ENCODE results near the gene RIMS1. TPM values are rescaled to one million over a fixed set of nuclear protein-coding genes. Genes with fewer than 3 reads are reported as not detected.

The RIMS1 gene
- total and polyA plus RNA-seq, 9 of the 15 experiments (the other 6 are each of a cell fraction or from before 2014, with no cell fraction given), result not detected

DNA sequence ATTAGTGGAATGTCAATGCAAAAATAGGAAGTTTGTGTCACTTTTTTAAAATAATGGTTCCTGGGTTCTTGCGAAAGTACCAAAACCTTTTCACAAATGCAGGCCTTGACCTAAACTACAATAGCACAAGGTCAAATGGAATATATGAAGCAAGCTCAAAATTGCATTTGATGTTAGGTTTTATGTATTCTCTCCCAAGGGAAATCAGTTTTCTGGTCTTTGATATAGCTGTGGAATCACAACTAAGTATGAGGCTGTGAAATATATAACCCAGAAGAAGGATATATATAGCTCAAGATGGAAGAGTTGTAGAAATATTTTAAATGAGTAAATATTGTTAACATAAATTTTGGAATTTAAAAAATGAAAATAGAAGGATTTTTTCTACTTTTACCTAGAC lies 327.3 kb downstream of the RIMS1 start:
- no peak overlapping the region for H2AFZ ChIP-seq (ENCODE audit: low read depth, low read length)
- FAIRE-seq (no peak), ATAC-seq (no peak), DNase-seq (ENCODE audit: extremely low read depth in 1 of 4, low spot score in 3 of 4) (no peak)
- in situ Hi-C loops (cut with MboI) (no loop called here), intact Hi-C loops (cut with micrococcal nuclease) (no loop called here)
- no peaks in the 10 kb centered on the region for H3K27me3 ChIP-seq (ENCODE audit: control insufficient read depth in 2 of 2, insufficient read depth in 2 of 2, low read length in 2 of 2)
- TF ChIP-seq E2F8 (IDR thresholded peaks at IDR 0.05; ENCODE audit: low read depth, partially characterized antibody), result no peak
- no peak for TF ChIP-seq MAFK (IDR thresholded peaks at IDR 0.05; ENCODE audit: low read length)
- TF ChIP-seq MCM7 (IDR thresholded peaks at IDR 0.05), result no peak
- no peak for TF ChIP-seq ZNF12 (CRISPR knock-in tag; IDR thresholded peaks at IDR 0.05)
- no peak for TF ChIP-seq ZNF175 (CRISPR knock-in tag; IDR thresholded peaks at IDR 0.05; ENCODE audit: low read depth)
- TF ChIP-seq ZFPM2 (CRISPR knock-in tag; IDR thresholded peaks at IDR 0.05), result no peak
- TF ChIP-seq, protein P1, sequence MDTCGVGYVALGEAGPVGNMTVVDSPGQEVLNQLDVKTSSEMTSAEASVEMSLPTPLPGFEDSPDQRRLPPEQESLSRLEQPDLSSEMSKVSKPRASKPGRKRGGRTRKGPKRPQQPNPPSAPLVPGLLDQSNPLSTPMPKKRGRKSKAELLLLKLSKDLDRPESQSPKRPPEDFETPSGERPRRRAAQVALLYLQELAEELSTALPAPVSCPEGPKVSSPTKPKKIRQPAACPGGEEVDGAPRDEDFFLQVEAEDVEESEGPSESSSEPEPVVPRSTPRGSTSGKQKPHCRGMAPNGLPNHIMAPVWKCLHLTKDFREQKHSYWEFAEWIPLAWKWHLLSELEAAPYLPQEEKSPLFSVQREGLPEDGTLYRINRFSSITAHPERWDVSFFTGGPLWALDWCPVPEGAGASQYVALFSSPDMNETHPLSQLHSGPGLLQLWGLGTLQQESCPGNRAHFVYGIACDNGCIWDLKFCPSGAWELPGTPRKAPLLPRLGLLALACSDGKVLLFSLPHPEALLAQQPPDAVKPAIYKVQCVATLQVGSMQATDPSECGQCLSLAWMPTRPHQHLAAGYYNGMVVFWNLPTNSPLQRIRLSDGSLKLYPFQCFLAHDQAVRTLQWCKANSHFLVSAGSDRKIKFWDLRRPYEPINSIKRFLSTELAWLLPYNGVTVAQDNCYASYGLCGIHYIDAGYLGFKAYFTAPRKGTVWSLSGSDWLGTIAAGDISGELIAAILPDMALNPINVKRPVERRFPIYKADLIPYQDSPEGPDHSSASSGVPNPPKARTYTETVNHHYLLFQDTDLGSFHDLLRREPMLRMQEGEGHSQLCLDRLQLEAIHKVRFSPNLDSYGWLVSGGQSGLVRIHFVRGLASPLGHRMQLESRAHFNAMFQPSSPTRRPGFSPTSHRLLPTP (IDR thresholded peaks at IDR 0.05; ENCODE audit: borderline replicate concordance, extremely low read depth, insufficient read length), result no peak
- TF ChIP-seq HNRNPH1 (optimal IDR thresholded peaks at IDR 0.05; ENCODE audit: low read depth, low read length), result no peak
- CTCF ChIA-PET (ENCODE audit: low intra/inter-chr PET ratio), result no interaction called here
- no peaks in the 10 kb centered on the region for H3K4me1 ChIP-seq (replicated peaks in 1 of 2; ENCODE audit: control insufficient read depth in 2 of 2, insufficient read depth in 2 of 2, low read length in 2 of 2)
- no peaks in the 10 kb centered on the region for H3K9me1 ChIP-seq (ENCODE audit: control insufficient read depth, insufficient read depth, low read length)
- H3K79me2 ChIP-seq (ENCODE audit: control insufficient read depth, insufficient read depth, low read length), result no peaks in the 10 kb centered on the region
- H3K4me3 ChIP-seq, result no peak overlapping the region
- POLR2A ChIA-PET, result interaction anchor here (0.5 to 0.9 kb wide), 3 partner anchors 9 to 1086 kb away, joined by 3 read pairs; no protein-coding TSS in a partner anchor
- H4K20me1 ChIP-seq (replicated peaks; ENCODE audit: control insufficient read depth, insufficient read depth, low read length), result no peaks in the 10 kb centered on the region
- BruUV-seq (replicated peaks), result no TSS peak
- H3K4me2 ChIP-seq (ENCODE audit: insufficient read depth, low read length), result no peak overlapping the region
- H3K9ac ChIP-seq (ENCODE audit: insufficient read depth in 1 of 2, low read depth in 2 of 2, low read length in 2 of 2), result no peak overlapping the region
- H3K27ac ChIP-seq (ENCODE audit: extremely low read depth, low read depth, low read length), result no peak overlapping the region
- 0% methylated on average over 1 of the region's 1 CpG for WGBS (ENCODE audit: insufficient coverage, low coverage, missing lambda C conversion rate)
- H3K36me3 ChIP-seq (ENCODE audit: control insufficient read depth, insufficient read depth, low read length), result no peaks in the 10 kb centered on the region
- no peaks in the 10 kb centered on the region for H3K9me3 ChIP-seq (replicated peaks; ENCODE audit: control insufficient read depth, insufficient read depth, low read depth, low read length)
